GDM1 (cell line): ENCODE results near the gene BLMH.

Experiments used
- DNase-seq: peaks from one replicate; lab custom pipeline; 2025; lab: John Stamatoyannopoulos, UW

The BLMH gene

DNA sequence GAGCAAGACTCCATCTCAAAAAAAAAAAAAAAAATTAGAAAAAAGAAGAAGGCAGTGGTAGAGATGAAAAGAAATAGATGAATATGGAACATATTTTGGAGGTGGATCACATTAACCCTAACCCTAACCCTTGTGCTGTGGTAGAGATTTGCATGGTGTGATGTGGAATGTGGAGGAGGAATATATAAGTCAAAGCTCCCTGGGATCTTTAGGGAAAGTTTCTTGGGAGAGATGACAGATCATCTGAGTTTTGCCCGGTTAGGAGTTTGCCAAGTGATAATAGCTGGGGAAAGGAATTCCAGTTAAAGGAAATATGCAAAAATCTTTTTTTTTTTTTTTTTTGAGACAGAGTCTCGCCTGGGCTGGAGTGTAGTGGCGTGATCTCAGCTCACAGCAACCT, 13.0 kb upstream of the BLMH start:
- no peak for DNase-seq

DNA sequence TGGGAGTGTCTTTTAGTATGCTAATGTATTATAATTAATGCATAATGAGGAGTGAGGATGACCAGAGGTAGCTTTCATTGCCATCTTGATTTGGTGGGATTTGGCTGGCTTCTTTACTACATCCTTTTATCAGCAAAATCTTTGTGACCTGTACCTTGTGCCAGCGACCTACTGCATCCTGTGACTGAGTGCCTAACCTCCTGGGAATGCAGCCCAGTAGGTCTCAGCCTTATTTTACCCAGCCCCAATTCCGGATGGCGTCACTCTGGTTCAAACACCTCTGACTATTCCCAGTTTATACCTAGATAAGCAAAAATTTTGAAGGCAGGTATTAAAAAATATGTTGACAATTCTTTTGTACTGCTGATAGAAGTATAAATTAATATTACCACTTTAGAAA, 10.5 kb upstream of the BLMH start:
- DNase-seq: no peak

DNA sequence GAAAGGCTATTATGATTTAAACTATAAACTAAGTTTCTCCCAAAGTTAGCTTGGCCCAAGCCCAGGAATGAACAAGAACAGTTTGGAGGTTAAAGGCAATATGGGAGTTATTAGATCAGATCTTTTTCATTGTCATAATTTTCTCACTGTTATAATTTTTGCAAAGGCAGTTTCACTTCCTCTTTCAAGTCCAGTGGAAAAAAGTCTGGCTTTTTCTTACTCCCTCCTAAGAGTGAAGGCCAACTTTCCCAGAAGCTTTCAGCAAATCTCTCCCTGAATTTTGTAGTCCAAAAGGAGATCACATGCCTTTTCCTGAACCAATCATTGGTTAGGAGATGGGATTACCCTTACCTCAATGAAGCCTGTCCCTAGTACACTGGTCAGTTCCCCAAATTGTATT, 9.1 kb upstream of the BLMH start:
- DNase-seq: no peak

DNA sequence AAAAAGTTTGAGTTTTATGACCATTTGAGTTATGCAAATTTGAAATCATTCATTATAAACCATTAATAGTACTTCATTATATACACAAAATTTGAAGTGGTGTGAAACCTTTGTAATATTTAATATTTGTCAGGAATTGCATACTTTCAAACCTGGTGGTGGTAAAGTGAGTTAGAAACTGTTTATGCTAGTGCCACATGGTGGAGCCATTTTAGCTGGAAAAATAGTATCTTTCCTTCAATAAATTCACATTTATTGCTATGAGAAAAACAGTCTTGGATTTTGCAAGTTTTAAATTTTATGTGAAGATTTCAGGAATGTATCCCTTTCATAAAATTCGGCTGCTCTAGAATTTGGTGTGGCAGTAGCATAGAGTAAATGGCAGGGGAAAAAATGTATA, 7.3 kb upstream of the BLMH start:
- DNase-seq: no peak

DNA sequence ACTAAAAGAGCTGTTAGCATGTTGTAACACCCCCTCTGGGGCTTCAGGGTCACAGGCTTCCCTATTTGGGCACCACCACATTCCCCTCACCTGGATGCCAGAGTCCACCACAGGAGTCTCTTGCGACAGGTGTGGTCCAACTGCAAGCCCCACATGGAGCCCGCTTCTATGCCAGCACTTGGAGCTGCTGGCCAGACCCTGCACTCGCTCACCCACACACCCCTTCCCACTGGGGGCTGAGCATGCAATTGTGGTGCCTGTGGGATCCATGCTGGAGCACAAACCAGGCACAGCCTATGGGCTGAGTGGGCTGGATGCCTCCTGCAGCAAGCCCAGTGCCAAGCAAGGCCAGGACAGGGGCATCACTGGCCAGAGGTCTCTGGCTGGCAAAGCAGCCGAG, 6.0 kb upstream of the BLMH start:
- no peak for DNase-seq

DNA sequence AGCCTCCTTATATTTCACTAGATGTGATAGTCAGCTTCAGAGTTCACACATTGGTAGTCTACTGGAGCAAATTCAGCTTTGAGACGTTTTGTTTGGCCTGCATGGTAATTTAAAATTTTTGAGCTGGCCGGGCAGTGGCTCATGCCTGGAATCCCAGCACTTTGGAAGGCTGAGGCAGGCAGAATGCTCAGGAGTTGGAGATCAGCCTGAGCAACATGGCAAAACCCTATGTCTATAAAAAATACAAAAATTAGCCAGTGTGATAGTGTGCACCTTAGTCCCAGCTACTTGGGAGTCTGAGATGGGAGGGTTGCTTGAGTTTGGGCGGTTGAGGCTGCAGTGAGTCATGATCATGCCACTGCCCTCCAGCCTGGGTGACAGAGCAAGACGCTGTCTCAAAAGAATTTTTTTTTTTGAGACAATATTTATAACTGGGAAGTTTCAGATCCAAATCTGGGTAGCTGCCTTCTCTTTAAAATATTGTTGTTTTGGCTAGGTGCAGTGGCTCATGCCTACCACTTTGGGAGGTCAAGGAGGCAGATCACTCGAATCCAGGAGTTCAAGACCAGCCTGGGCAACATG, 4.8 kb upstream of the BLMH start:
- DNase-seq: no peak

DNA sequence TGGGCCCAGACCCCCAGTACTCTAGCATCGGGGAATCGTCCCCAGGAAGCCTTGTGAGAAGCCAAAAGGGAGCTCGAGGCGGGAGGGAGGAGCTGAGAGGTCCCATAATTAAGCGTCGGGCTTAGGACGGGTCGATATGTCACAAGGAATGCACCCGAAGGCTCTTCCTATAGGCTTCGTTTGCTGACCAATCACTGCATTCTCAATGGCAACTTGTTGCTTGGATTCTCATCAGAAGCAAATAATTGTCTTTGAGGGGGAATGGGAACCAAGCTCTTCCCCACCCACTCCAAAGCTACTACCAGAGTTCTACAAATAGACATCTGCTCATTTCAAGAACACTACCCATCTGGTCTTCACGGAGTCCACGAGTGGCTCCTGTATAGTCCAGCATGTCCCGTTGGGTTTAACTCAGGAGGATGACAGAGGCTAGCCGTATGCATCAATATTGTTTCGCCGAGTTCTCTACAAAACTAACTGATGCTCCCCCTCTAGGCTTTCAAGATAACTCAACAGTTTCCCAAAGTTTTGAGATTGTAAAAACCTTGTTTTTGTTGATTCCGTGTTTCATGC, 628 bp upstream of the BLMH start:
- no peak for DNase-seq

DNA sequence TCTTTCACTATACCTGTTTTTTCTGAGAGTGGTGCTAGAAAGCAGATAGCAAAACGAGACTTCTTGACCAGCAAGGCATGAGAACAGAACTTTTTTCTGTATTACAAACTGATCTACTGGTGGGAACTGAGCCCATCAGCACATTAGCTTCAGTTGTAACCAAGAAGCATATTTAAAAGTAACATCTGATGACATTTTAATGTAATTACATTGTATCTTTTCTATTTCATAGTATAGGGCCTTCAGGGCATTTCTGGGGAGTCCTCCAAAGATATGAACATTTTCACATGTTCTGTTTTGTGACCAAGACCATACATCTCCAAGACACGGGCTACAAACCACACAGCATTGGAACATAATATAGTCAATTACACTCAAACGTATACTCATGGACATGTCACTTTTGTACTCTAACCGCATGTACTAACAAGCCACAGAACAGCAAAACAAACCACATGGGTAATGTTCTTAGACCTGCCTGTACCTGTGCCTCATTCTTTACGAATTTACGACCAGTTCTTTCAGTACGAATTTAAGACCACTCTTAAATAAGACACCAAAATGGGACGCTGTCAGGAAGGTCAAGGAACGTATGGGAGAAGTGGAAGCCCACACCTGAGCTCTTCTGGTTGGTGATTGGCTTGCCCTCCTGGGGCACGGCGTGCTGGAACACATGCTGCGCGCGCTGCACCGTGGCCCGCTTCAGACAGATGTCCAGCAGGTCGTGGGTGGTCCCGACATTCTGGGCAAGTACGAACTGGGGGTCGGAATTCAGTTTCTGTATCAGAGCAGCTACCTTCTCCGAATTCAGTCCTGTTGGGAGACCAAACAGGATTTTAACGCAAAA, 825 bp downstream of the BLMH start:
- DNase-seq: no peak

DNA sequence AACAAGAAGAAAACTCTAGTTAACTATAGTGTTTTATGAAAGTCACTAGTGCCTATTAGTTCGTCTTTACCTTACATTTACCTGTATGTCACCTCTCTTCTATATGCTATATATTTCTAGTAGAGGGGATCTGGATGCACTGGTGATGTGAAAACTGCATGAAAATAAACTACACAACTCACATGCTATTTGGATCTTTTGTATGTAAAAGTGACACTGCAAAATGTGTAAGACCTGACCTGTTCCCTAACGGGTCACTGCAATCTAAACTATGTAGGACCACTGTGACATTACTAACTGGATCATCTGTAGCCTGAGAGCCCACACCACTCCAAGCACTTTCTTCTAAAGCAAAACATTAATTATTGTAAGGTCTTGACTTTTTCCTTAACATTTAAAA, 1.7 kb downstream of the BLMH start:
- DNase-seq: no peak

DNA sequence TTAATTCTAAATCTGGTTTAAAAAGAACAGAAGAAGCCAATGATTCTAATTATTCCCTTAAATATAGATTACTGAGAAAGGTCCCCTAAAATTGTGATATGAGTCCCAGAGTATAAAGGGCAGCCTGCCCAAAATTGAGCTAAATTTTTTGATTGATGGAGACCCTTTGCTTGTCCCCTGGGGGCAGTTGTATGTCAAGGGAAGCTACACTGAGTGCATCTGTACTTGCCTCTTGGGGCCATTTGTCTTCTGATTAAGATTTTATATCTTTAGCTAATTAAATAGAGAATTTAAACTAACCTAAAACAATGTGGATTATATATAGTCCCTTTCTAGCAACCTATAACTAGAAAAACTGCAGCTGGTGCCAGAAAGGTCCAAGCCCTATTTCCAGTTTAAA, 12.6 kb downstream of the BLMH start:
- DNase-seq: no peak

DNA sequence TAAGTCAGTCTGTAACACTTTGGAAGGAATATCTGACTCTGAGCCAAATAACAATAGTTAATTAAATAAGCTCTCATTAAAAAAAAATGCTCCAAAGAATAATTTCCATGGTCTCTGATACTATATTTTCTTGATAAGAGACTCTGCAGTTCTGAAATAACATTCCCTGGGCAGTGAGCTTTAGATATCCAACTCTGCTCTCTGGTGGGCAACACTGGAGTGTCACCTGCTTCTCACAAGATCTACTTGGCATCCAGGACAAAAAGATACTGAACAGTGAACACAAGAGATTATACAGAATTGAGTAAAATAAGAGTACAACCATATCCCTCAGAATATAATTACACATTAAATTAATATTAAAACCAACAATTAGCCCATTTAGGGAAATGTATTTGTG, 13.7 kb downstream of the BLMH start:
- peak; percentile 7 for DNase-seq

DNA sequence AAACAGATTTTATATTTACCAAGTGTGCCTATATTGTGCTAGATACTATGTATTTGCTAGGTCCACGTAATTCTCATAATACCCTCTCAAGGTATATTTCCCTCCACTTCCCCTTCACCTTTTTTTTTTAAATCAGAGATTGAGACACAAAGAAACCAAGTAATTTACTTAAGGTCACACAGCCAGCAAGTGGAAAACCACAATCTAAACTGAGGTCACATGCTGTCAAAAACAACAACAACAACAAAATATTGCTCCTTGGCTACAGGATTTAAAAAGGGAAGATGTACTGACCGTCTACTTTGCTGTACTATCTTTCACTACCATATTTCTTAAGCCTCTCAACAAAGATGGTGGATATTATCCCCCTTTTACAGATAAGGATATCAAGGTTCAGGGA, 15.8 kb downstream of the BLMH start:
- DNase-seq: no peak

DNA sequence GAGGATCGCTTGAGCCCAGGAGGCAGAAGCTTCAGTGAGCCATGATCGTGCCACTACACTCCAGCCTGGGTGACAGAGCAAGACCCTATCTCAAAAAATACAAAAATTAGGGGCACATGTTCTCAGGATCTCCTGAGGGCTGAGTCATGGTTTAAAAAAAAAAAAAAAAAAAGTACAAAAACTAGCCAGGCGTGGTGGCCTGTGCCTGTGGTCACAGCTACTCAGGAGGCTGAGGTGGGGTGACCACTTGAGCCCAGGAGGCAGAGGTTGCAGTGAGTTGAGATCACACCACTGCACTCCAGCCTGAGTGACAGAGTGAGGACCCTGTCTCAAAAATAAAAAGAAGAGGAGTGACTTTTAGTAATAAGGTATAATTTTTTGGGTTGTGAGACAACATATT, 16.9 kb downstream of the BLMH start:
- no peak for DNase-seq

DNA sequence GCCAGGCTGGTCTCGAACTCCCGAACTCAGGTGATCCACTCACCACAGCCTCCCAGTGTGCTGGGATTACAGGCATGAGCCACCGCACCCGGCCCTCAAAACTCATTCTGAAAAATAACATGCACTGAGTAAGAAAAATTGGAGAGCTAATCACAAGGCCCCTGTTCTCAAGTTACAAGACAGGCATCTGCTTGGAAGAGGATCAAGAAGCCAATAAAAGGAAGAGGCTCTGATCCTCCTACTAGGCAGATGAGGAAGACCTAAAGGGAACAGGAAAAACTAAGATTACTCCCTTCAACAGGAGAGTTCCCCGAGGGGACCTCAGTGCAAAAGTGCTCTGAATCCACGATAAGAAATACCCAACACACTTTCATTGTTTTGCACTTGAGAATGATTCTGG, 18.4 kb downstream of the BLMH start:
- no peak for DNase-seq

DNA sequence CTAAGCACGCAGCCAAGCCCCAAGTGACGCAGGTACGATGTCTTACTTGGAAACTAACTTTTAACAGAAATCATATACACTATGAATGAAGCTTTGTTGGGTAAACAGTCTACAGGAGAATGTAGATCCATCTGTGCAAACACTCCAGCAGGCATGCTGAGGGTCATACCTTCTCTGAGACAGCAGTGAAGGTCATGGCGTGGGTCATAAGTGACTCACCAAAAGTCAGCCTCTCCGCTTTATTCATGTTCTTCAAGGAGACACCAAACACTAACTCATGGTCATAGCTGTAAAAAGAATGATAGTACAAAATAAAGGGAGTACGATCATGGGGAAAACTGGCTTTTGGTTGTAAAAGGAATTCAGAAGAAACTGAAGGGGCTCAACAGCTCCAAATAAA, 20.6 kb downstream of the BLMH start:
- no peak for DNase-seq

DNA sequence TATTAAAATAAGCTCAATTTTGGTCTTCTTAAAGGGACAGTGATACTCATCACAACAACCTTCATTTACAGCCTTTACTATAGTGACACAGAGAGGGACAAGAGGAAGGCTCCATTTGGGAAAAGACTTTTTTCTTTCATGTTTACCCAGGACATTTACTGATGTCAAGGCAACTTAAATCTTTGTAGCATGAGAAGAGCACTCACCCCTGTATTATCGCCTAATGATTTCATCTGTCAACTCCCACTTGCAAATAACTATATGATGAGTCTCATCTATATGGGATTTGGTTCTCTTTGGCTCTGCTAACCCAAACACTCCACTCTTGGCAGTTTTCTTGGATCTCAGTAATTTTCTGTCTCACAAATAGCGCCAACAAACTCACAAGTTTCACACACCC, 24.1 kb downstream of the BLMH start:
- no peak for DNase-seq

DNA sequence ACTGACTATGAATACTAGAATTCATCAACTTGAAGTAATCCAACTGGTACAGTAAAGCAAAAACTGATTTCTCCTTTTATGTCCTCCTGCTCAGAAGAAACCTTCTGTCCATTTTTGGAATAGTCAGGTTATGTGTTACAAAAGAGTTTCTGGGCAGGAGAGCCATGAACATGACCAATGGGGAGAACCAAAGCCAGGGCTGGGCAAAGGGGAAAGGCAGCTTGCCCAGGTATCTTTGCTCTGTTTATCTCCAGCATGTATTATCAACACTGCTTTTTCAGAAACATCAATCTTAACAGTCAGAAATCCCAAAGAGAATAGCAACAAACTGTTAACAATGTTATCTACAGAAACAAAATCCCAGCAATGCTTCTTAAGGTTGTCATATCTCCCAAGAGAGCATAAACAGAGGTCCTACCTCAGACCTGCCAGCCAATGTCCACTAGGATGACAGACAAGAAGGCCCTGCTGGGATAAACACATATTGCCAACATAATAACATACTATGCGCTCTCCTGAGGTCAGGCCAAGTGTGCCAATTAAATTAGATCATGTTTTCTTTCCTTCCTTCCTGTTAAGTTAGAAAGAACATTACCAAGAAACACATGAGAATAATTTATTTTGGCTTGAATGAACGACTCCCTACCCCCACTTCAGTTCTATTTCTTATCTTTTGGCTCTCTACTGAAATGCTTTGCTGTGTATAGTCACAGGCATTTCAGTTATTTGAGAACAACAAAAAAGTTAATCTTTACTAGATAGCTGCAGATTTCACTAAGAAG, 28.0 kb downstream of the BLMH start:
- DNase-seq: no peak

DNA sequence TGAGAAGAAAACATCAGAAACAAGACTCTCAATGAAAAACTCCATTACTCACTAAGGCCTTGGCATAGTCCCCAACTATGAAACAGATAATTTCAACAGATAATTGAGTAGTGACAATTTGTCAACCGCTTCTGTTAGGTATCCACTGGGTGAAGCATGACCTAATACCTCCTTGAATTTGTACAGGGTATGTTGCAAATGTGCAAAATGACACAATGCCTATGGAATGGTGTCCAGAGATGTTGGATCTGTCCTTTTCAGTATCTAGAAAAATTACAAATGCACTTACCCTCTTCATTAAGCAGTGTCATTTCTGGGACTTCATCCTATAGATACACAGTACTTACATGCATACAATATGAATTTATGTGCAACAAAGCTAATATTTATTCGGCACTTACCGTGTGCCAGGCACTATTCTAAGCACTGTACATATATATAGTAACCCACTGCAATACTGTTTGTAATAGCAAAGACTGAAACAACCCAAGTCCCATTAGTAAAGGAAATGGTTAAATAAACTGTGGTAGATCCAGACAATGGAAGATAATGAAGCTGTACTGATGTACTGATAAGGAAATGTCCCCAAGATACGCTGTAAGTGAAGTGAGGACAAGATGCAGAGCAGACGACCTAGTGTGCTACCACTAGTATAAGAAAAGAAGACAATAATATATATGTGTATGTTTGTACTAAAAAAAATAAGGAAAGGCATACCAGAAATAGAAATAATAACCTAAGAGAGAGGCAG, 34.8 kb downstream of the BLMH start:
- no peak for DNase-seq

DNA sequence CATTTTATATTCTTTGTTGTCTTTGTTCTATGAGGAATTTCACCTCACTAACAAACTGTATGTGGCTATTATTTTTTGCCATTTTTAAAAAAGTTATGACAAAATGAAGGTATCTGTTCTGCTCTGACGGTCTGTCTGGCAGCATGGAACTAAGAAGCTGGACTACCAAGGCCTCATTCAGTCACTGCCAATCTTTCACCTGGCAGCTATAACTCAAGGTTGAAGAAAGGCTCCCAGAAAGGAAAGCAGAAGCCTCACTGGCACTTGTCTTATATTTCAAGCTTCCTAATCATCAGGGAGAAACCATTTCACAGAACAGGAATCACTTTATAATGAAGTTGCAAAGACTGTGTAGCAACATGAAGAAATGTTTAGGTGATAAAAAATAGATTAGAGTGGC, 37.6 kb downstream of the BLMH start:
- DNase-seq: no peak

DNA sequence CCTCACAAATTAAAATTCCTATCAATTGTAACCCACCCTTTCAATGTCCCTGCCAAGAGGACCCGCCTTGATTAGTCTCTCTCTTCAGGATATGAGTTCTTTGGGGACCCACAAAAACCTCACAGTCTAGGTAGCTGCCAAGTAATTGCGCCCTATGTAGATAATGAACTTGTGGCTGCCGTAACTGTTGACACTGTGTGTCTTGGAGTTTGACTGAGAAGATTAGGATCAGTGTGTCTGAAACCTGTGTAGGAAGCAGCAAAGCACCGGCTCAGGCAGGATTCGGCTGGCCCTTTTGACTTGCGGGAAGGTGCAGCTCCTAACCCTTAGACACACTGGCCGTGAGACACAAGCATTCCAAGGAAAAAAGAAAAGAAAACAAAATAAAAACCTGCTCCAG, 38.4 kb downstream of the BLMH start:
- no peak for DNase-seq

DNA sequence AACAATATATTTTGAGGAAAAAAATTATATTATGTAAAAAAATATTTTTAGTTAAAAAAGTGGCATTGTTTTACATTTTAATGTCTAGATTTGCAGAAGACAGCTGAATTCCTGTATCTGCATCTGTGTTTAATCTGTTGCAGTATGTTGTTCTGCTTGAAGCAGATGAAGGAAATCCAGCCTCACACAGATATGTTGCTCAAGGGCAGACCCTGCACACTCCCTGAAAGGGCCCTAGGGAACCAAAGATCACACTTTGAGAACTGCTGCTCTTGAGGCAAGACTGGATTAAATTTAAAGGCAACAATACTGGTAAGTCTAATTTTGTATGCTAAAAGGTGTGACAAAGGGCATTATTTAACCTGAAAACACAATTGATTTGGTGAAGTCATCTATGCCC, 39.8 kb downstream of the BLMH start:
- DNase-seq: no peak

DNA sequence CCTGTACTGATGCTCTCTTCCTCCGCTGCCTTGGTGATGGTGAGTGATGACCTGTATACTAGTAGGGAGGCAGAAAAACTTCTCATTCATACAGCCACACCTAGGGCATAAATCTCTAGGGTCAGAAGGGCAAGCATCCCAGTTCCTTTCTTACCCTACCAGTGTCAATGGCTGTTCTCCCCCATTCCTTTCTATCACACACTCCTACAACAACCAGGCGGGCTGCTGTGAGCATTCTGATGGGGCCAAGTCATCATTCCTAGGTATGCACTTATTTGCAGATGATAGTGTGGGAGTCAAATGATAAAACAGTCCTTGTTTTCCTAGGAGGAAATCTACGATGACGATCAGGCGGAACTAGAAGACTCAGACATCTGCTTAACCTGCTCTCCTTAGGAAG, 42.3 kb downstream of the BLMH start:
- no peak for DNase-seq
